Activated T-cell treated with anti-CD3 and anti-CD28 coated beads for 4 hours (primary cell): ENCODE measurements around the gene SOX10.

Source experiments
- DNase-seq: peaks from one replicate; pipeline ENCODE4 v3.0.0-alpha.2; 2020

SOX10 gene

GRCh38 chr22:37929390-37929789 lies 55.0 kb downstream of the SOX10 start:
- no peak for DNase-seq

GRCh38 chr22:37927637-37927936 lies 56.8 kb downstream of the SOX10 start:
- no peak for DNase-seq

GRCh38 chr22:37926771-37927636 lies 57.4 kb downstream of the SOX10 start:
- DNase-seq, result no peak

GRCh38 chr22:37926358-37926757 lies 58.0 kb downstream of the SOX10 start:
- DNase-seq, result no peak

GRCh38 chr22:37925767-37926166 lies 58.6 kb downstream of the SOX10 start:
- no peak for DNase-seq

- DNase-seq, result no peak
These were observed 59.0 kb downstream of the SOX10 start for GRCh38 chr22:37925330-37925729.

- no peak for DNase-seq
These were observed 59.8 kb downstream of the SOX10 start for GRCh38 chr22:37924386-37925065.

- no peak for DNase-seq
These were observed 60.4 kb downstream of the SOX10 start for GRCh38 chr22:37923927-37924326.
